Kidney (tissue), 14 donors: Measurements from ENCODE around the gene PPM1H. TPM values are rescaled to one million over a fixed set of nuclear protein-coding genes. Genes with fewer than 3 reads are reported as not detected.

ENCODE experiments used
- DNase-seq, 5 donors: peaks; one replicate each; pipeline ENCODE4 v3.0.0-alpha.2; 2013 to 2020
- FAIRE-seq: peaks from 2 replicates; lab custom pipeline; 2012; peaks lifted over from hg19 to GRCh38; lab: Jason Lieb, UNC
- H3K27ac ChIP-seq, 2 donors: one replicate each; pipeline ENCODE4 v1.7.0; 2013; ENCODE audit warnings: low read depth in 2 of 2, low read length in 2 of 2, inconsistent platforms in 1 of 2
- H3K27me3 ChIP-seq: one replicate; pipeline ENCODE4 v1.7.1; 2013; ENCODE audit warnings: low read length, inconsistent platforms; ENCODE audit not compliant: control insufficient read depth, insufficient read depth
- H3K36me3 ChIP-seq, 3 donors: one replicate each; pipeline versions ENCODE4 v1.7.0 to v1.7.1; 2013; ENCODE audit warnings: low read length in 3 of 3, control low read depth in 1 of 3, inconsistent platforms in 1 of 3; ENCODE audit not compliant: insufficient read depth in 3 of 3, control insufficient read depth in 2 of 3
- H3K4me1 ChIP-seq, 3 donors: one replicate each; pipeline versions ENCODE4 v1.7.0 to v1.7.1; 2013; ENCODE audit warnings: low read length in 3 of 3, inconsistent platforms in 1 of 3, low read depth in 1 of 3; ENCODE audit not compliant: control insufficient read depth in 2 of 3, insufficient read depth in 2 of 3
- H3K4me3 ChIP-seq, 3 donors: one replicate each; pipeline versions ENCODE4 v1.7.0 to v1.8.1; 2013; ENCODE audit warnings: low read length in 3 of 3, control low read depth in 1 of 3, inconsistent platforms in 1 of 3
- H3K9ac ChIP-seq, 3 donors: one replicate each; pipeline versions ENCODE4 v1.7.0 to v1.7.1; 2013; ENCODE audit warnings: low read length in 3 of 3, control low read depth in 1 of 3, inconsistent platforms in 1 of 3
- H3K9me3 ChIP-seq, 3 donors: one replicate each; pipeline versions ENCODE4 v1.7.0 to v1.7.1; 2013; ENCODE audit warnings: low read length in 3 of 3, control low read depth in 1 of 3, inconsistent platforms in 1 of 3; ENCODE audit not compliant: control insufficient read depth in 2 of 3, insufficient read depth in 1 of 3
- intact Hi-C: fragments of 100-400 bp; cut with DNase I; formaldehyde crosslinking; loops from one replicate; pipeline ENCODE4 v1.11.1; 2022
- polyA plus RNA-seq: library from polyadenylated mRNA; stranded (reverse); fragments of 350-450 nt; fragmentation: Illumina TruSeq; extraction: RNeasy Lipid Tissue Mini Kit (QIAGEN cat#74804); gene quantifications from one replicate; pipeline ENCODE4 v1.2.3, GENCODE V29; 2014; ENCODE audit warnings: low read depth, low replicate concordance; ENCODE audit not compliant: insufficient read depth
- total RNA-seq: library from RNA; stranded (reverse); fragmentation: NEBNext Ultra II Directional; extraction: Animal tissue kit (Norgen Biotek cat#: 25700); gene quantifications from one replicate; pipeline ENCODE4 v1.2.1, GENCODE V29; 2021
- TF ChIP-seq, protein P1 (sequence below): IDR thresholded peaks from 3 replicates; pipeline ENCODE4 v1.5.1; 2012; ENCODE audit warnings: mild to moderate bottlenecking, moderate library complexity, borderline replicate concordance; ENCODE audit not compliant: insufficient read depth; ENCODE audit errors: extremely low read depth
- donor health status: control.
- donor health status: control.
- donor health status: control.
- donor health status: control.
- donor health status: control.
- donor health status: DM: yes; HTN: yes; CAD: no.
- donor health status: Normal renal cell carcinoma (clear cell type).

The PPM1H gene
- total and polyA plus RNA-seq, 2 donors from 2014 or later, result 8.7 to 25.0 TPM

DNA sequence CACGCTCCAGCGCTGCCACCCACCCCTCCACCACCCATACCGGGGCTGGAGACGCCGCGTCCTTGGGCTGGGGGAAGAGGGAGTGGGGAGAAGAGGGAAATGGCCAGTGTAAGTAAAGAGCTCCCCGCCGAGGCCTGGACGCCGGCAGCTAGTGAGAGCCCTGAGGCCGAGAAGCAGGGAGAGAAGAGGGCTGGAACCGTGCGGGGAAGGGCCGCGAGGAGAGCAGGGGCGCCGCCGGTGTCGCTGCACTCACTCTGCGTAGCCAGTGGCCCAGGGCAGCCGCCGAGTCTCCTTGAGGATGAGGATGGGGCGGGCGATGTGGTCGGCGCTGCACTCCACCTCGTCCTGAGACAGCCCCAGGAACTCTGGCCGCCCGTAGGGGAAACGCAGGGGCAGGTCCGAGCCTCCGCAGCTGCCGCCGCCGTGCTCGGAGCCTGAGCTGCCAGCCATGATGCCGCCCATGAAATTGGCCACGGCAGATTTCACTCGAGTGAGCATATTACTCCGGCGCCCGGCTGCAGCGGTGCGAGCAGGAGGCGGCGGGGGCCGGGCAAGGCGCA lies 631 bp downstream of the PPM1H start:
- Histone ChIP-seq H3K9ac (peak overlapping the region in 2 of 3 donors; percentile 41 to 92), H3K9me3 (no peaks in the 10 kb centered on the region), H3K36me3 (no peaks in the 10 kb centered on the region), H3K4me1 (peaks cover 0 to 4% (median 0%) of the 10 kb centered on the region in 3 donors), H3K4me3 (peak overlapping the region; percentile 51 to 91 (median 86)), H3K27me3 (no peaks in the 10 kb centered on the region), H3K27ac (peak overlapping the region; percentile 73 to 80)
- FAIRE-seq, result no peak
- intact Hi-C loops, result no loop called here
- TF ChIP-seq, protein P1, sequence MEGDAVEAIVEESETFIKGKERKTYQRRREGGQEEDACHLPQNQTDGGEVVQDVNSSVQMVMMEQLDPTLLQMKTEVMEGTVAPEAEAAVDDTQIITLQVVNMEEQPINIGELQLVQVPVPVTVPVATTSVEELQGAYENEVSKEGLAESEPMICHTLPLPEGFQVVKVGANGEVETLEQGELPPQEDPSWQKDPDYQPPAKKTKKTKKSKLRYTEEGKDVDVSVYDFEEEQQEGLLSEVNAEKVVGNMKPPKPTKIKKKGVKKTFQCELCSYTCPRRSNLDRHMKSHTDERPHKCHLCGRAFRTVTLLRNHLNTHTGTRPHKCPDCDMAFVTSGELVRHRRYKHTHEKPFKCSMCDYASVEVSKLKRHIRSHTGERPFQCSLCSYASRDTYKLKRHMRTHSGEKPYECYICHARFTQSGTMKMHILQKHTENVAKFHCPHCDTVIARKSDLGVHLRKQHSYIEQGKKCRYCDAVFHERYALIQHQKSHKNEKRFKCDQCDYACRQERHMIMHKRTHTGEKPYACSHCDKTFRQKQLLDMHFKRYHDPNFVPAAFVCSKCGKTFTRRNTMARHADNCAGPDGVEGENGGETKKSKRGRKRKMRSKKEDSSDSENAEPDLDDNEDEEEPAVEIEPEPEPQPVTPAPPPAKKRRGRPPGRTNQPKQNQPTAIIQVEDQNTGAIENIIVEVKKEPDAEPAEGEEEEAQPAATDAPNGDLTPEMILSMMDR, result no peak
- DNase-seq, result peak in 4 of 5 donors; percentile 56 to 82 (median 69)

DNA sequence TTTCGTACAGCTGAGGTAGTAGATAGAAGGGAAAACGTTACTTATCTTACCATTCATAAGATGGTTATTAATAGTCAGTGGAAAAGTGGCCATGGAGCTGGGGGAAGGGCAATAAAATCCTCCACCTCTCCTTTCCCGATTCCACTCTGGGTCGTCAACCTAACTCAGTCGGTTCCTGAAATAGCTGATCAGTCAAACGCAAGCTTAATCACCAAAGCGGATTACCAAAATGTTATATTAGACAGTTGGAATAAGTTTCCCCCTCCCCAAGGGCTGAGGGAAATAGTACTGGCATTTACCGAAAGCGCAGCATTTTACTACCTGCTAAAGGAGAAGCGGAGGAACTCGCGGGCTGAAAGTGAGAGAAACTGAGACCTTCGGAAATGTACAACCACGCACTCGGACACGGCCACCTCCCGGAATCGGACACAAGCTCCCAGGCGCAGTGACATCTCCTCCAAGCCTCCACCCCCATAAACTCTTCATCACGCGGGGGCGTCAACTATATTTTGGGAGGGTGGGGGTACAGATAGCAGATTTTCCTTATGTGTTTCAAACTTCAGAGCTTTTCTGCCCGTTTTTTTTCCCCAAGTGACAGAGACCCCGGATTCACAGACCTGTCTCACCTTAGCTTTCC lies 1.2 kb downstream of the PPM1H start:
- TF ChIP-seq, protein P1, result no peak
- FAIRE-seq (no peak), DNase-seq (peak in 2 of 5 donors; percentile 21 to 59)
- Histone ChIP-seq H3K27me3 (no peaks in the 10 kb centered on the region), H3K36me3 (no peaks in the 10 kb centered on the region), H3K9ac (peak overlapping the region; percentile 41 to 92 (median 46)), H3K4me1 (peaks cover 0 to 4% (median 0%) of the 10 kb centered on the region in 3 donors), H3K27ac (peak overlapping the region; percentile 73 to 80), H3K9me3 (no peaks in the 10 kb centered on the region), H3K4me3 (peak overlapping the region; percentile 51 to 91 (median 86))
- intact Hi-C loops, result no loop called here

DNA sequence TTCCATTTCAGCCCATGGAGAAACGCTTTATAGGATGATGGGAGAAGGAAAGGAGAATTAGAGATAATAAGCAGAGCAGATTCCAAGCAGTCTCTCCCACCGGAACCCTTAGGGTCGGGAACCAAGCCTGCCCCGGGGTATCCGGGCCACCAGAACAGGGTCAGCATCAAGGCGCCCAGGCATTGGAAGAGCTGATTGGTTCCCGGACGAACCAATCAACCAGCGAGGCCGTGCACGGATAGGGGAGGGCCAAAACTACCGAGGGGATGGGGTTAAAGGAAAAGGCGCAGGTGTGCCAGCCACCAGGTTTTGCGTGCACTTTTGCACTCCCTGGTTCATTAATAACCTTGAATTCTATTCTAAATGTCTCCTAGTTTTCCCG lies 1.7 kb downstream of the PPM1H start:
- H3K36me3 ChIP-seq, result no peaks in the 10 kb centered on the region
- H3K27ac ChIP-seq, result no peak overlapping the region
- DNase-seq (peak; percentile 59 to 77 (median 72)), FAIRE-seq (no peak)
- intact Hi-C loops, result no loop called here
- TF ChIP-seq, protein P1, result no peak
- H3K9ac ChIP-seq, result peak overlapping the region in 2 of 3 donors; percentile 41 to 92
- no peaks in the 10 kb centered on the region for H3K9me3 ChIP-seq
- no peaks in the 10 kb centered on the region for H3K27me3 ChIP-seq
- H3K4me1 ChIP-seq, result peaks cover 0 to 4% (median 0%) of the 10 kb centered on the region in 3 donors
- H3K4me3 ChIP-seq, result peak overlapping the region; percentile 51 to 91 (median 86)
